ENCODE results near the gene SULT2B1.

DNA sequence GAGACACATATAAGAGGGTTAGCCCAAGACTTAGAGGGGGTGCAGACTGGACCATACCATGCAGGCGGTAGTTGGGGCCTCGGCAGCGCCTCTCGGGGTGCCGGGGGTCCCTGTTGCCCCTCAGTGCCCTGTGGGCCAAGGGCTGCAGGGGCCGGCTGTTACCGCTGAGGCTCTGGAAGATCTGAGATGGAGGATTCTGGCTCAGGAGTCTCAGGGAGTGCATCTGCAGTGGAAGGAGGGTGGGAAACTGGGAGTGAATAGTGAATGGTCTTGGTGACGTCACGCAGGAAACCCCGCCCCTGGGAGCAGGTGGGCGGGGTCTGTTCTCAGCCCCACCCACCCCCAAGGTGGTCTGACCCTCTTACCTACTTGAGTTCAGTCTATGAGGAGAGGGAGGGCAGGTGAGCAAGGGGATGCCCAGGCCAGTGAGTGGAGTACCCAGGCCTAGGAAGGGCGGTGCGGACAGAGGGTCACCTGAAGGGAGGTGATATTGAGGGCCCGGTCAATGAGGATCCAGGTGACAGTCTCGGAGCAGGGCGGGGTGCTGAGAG lies 86.9 kb downstream of the SULT2B1 start:
- TF ChIP-seq POLR2A (IDR thresholded peaks at IDR 0.05; ENCODE audit: extremely low read depth, insufficient read length) = no peak
- TF ChIP-seq CTCF (IDR thresholded peaks at IDR 0.05; ENCODE audit: low read depth, low read length) = no peak

All from NB4 (cell line).